ENCODE measurements around the gene SNX6.

Gene SNX6

GRCh38 chr14:34571771-34572170 is 58.2 kb downstream of the SNX6 start:
- Histone ChIP-seq H2AFZ (ENCODE audit: low read length) (no peak overlapping the region), H4K20me1 (ENCODE audit: insufficient read depth, low read length, poor library complexity, severe bottlenecking) (no peaks in the 10 kb centered on the region), H3K36me3 (ENCODE audit: insufficient read depth, low read length) (peaks cover 60% of the 10 kb centered on the region; the same call in 1 of the 2 replicates), H3K9me2 (replicated peaks; ENCODE audit: low read depth, low read length) (no peaks in the 10 kb centered on the region), H3K27me3 (ENCODE audit: insufficient read depth, low read length, poor library complexity, severe bottlenecking) (no peaks in the 10 kb centered on the region), H3K79me2 (ENCODE audit: insufficient read depth, low read length) (no peaks in the 10 kb centered on the region), H3K4me2 (ENCODE audit: low read depth, low read length, poor library complexity, severe bottlenecking) (no peak overlapping the region), H3K4me3 (ENCODE audit: low read length, poor library complexity, severe bottlenecking) (no peak overlapping the region), H3F3A (ENCODE audit: low read depth) (no peaks in the 10 kb centered on the region), H3K9ac (ENCODE audit: low read depth, low read length, poor library complexity, severe bottlenecking) (no peak overlapping the region), H3K9me3 (ENCODE audit: insufficient read depth, low read depth, low read length) (no peaks in the 10 kb centered on the region), H3K4me1 (ENCODE audit: insufficient read depth, low read length, poor library complexity, severe bottlenecking) (no peaks in the 10 kb centered on the region)
- no peak for TF ChIP-seq EZH2phosphoT487 (IDR thresholded peaks at IDR 0.05; ENCODE audit: borderline replicate concordance)
- TF ChIP-seq, protein P1, sequence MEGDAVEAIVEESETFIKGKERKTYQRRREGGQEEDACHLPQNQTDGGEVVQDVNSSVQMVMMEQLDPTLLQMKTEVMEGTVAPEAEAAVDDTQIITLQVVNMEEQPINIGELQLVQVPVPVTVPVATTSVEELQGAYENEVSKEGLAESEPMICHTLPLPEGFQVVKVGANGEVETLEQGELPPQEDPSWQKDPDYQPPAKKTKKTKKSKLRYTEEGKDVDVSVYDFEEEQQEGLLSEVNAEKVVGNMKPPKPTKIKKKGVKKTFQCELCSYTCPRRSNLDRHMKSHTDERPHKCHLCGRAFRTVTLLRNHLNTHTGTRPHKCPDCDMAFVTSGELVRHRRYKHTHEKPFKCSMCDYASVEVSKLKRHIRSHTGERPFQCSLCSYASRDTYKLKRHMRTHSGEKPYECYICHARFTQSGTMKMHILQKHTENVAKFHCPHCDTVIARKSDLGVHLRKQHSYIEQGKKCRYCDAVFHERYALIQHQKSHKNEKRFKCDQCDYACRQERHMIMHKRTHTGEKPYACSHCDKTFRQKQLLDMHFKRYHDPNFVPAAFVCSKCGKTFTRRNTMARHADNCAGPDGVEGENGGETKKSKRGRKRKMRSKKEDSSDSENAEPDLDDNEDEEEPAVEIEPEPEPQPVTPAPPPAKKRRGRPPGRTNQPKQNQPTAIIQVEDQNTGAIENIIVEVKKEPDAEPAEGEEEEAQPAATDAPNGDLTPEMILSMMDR (conservative IDR thresholded peaks at IDR 0.05; ENCODE audit: low read length), result no peak

- TF ChIP-seq, protein P1 (conservative IDR thresholded peaks at IDR 0.05; ENCODE audit: low read length), result no peak
- no peak for TF ChIP-seq EZH2phosphoT487 (IDR thresholded peaks at IDR 0.05; ENCODE audit: borderline replicate concordance)
- Histone ChIP-seq H3F3A (ENCODE audit: low read depth) (no peaks in the 10 kb centered on the region), H3K36me3 (ENCODE audit: insufficient read depth, low read length) (peaks cover 66% of the 10 kb centered on the region; the same call in 1 of the 2 replicates), H4K20me1 (ENCODE audit: insufficient read depth, low read length, poor library complexity, severe bottlenecking) (no peaks in the 10 kb centered on the region), H2AFZ (ENCODE audit: low read length) (no peak overlapping the region), H3K4me1 (ENCODE audit: insufficient read depth, low read length, poor library complexity, severe bottlenecking) (no peaks in the 10 kb centered on the region), H3K27me3 (ENCODE audit: insufficient read depth, low read length, poor library complexity, severe bottlenecking) (no peaks in the 10 kb centered on the region), H3K9me3 (ENCODE audit: insufficient read depth, low read depth, low read length) (no peaks in the 10 kb centered on the region), H3K4me2 (ENCODE audit: low read depth, low read length, poor library complexity, severe bottlenecking) (no peak overlapping the region), H3K9ac (ENCODE audit: low read depth, low read length, poor library complexity, severe bottlenecking) (no peak overlapping the region), H3K79me2 (ENCODE audit: insufficient read depth, low read length) (no peaks in the 10 kb centered on the region), H3K9me2 (replicated peaks; ENCODE audit: low read depth, low read length) (no peaks in the 10 kb centered on the region), H3K4me3 (ENCODE audit: low read length, poor library complexity, severe bottlenecking) (no peak overlapping the region)
Measured at GRCh38 chr14:34569750-34570149, 60.2 kb downstream of the SNX6 start.

GRCh38 chr14:34568803-34569202 is 61.1 kb downstream of the SNX6 start:
- H3F3A ChIP-seq (ENCODE audit: low read depth), result no peaks in the 10 kb centered on the region
- no peaks in the 10 kb centered on the region for H3K4me1 ChIP-seq (ENCODE audit: insufficient read depth, low read length, poor library complexity, severe bottlenecking)
- no peak overlapping the region for H3K9ac ChIP-seq (ENCODE audit: low read depth, low read length, poor library complexity, severe bottlenecking)
- no peaks in the 10 kb centered on the region for H3K27me3 ChIP-seq (ENCODE audit: insufficient read depth, low read length, poor library complexity, severe bottlenecking)
- H3K9me3 ChIP-seq (ENCODE audit: insufficient read depth, low read depth, low read length), result no peaks in the 10 kb centered on the region
- no peaks in the 10 kb centered on the region for H3K79me2 ChIP-seq (ENCODE audit: insufficient read depth, low read length)
- no peak overlapping the region for H2AFZ ChIP-seq (ENCODE audit: low read length)
- H3K4me2 ChIP-seq (ENCODE audit: low read depth, low read length, poor library complexity, severe bottlenecking), result no peak overlapping the region
- no peaks in the 10 kb centered on the region for H4K20me1 ChIP-seq (ENCODE audit: insufficient read depth, low read length, poor library complexity, severe bottlenecking)
- H3K4me3 ChIP-seq (ENCODE audit: low read length, poor library complexity, severe bottlenecking), result no peak overlapping the region
- H3K9me2 ChIP-seq (replicated peaks; ENCODE audit: low read depth, low read length), result no peaks in the 10 kb centered on the region
- peaks cover 70% of the 10 kb centered on the region; the same call in 1 of the 2 replicates for H3K36me3 ChIP-seq (ENCODE audit: insufficient read depth, low read length)
- no peak for TF ChIP-seq EZH2phosphoT487 (IDR thresholded peaks at IDR 0.05; ENCODE audit: borderline replicate concordance)
- TF ChIP-seq, protein P1 (conservative IDR thresholded peaks at IDR 0.05; ENCODE audit: low read length), result no peak
